Left lung (tissue), 10 donors: ENCODE measurements around the gene RTP1. TPM values are rescaled to one million over a fixed set of nuclear protein-coding genes. Genes with fewer than 3 reads are reported as not detected.
A peak's percentile ranks its signal among the peaks of the same experiment; 100 is the strongest.

Source experiments
- ATAC-seq: fragments of 200-7000 bp; cut with Tn5 transposase; one replicate; pipeline ENCODE4 v1.9.1; 2020; ENCODE audit warnings: moderate library complexity
- DNase-seq, 4 donors: peaks; one replicate each; pipeline ENCODE4 v3.0.0-alpha.2; 2013 to 2020
- H3K27ac ChIP-seq, 2 donors: fragments of 200-600 bp; sonication (generic) in 1 of 2; one replicate each; pipeline versions ENCODE4 v1.5.0 to v1.8.0; 2020 to 2021
- H3K27me3 ChIP-seq, 2 donors: fragments of 200-600 bp; sonication (generic) in 1 of 2; one replicate each; pipeline versions ENCODE4 v1.5.0 to v1.8.0; 2020 to 2021
- H3K36me3 ChIP-seq, 2 donors: fragments of 200-600 bp; sonication (generic) in 1 of 2; one replicate each; pipeline versions ENCODE4 v1.5.0 to v1.8.0; 2020 to 2021
- H3K4me1 ChIP-seq, 2 donors: fragments of 200-600 bp; one replicate each; pipeline ENCODE4 v1.8.0; 2021
- H3K4me3 ChIP-seq, 2 donors: fragments of 200-600 bp; sonication (generic) in 1 of 2; one replicate each; pipeline versions ENCODE4 v1.5.0 to v1.8.0; 2020 to 2021; ENCODE audit warnings: mild to moderate bottlenecking in 1 of 2
- H3K9me3 ChIP-seq, 2 donors: fragments of 200-600 bp; sonication (generic) in 1 of 2; one replicate each; pipeline versions ENCODE4 v1.5.0 to v1.8.0; 2020 to 2021
- CTCF ChIP-seq, 2 donors: fragments of 200-600 bp; sonication (generic) in 1 of 2; IDR thresholded peaks; one replicate each; pipeline versions ENCODE4 v1.5.0 to v1.8.0; 2021; ENCODE audit warnings: antibody characterized with exemption in 2 of 2
- intact Hi-C, 2 donors: fragments of 100-400 bp; cut with DNase I; formaldehyde crosslinking; loops; one replicate each; pipeline versions ENCODE4 v1.11.2 to v1.14.2; 2022
- polyA plus RNA-seq, 6 donors: library from polyadenylated mRNA; unstranded; fragments of 120-200 nt; gene quantifications; one replicate each; pipeline ENCODE4 v1.2.1, GENCODE V29; 2013; ENCODE audit not compliant: insufficient read length in 6 of 6
- total RNA-seq, 2 donors: library from RNA; stranded (reverse); fragmentation: NEBNext Ultra II Directional; extraction: Animal tissue kit (Norgen Biotek cat#: 25700); gene quantifications; one replicate each; pipeline ENCODE4 v1.2.1, GENCODE V29; 2021
- donor health status: DM: no; HTN: yes; CAD: no.
- donor health status: DM: no; HTN: no; CAD: no.

The RTP1 gene
- total and polyA plus RNA-seq, 8 donors, result not detected

DNA sequence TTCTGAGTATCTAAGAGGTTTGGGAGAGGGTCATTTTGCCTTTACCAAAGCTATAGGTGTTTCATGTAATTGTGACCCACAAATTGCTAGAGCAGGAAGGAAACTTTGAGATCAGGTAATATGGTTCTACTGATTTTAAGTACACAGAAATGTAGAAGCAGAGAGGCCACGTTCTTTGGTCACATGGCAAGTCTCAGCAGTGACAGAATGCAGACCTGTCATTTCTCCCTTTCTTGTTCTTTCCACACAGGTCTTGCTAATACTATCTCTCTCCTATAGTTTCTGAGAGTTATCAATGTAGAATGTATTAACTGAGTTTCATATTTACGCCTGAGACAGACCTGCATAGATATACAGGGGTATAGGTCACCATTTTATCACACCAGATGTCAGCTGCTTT lies 10.9 kb upstream of the RTP1 start:
- Histone ChIP-seq H3K4me1 (no peaks in the 10 kb centered on the region), H3K36me3 (no peaks in the 10 kb centered on the region), H3K9me3 (no peaks in the 10 kb centered on the region), H3K4me3 (no peak overlapping the region), H3K27me3 (no peaks in the 10 kb centered on the region), H3K27ac (peak overlapping the region in 1 of 2 donors; percentile 44)
- intact Hi-C loops, result no loop called here
- no peak for TF ChIP-seq CTCF (IDR thresholded peaks at IDR 0.05)
- ATAC-seq, result no peak
- DNase-seq, result no peak

GRCh38 chr3:187186801-187187421 lies 10.4 kb upstream of the RTP1 start:
- Histone ChIP-seq H3K36me3 (no peaks in the 10 kb centered on the region), H3K4me3 (no peak overlapping the region), H3K9me3 (no peaks in the 10 kb centered on the region), H3K4me1 (no peaks in the 10 kb centered on the region), H3K27ac (peak overlapping the region; percentile 15 to 64), H3K27me3 (no peaks in the 10 kb centered on the region)
- DNase-seq (peak in 1 of 4 donors; percentile 60), ATAC-seq (peak; percentile 94)
- TF ChIP-seq CTCF (IDR thresholded peaks at IDR 0.05), result no peak
- intact Hi-C loops, result no loop called here

- ATAC-seq (no peak), DNase-seq (no peak)
- intact Hi-C loops, result no loop called here
- Histone ChIP-seq H3K4me1 (no peaks in the 10 kb centered on the region), H3K36me3 (no peaks in the 10 kb centered on the region), H3K9me3 (no peaks in the 10 kb centered on the region), H3K4me3 (no peak overlapping the region), H3K27ac (no peak overlapping the region), H3K27me3 (peaks cover 0 to 2% of the 10 kb centered on the region in 2 donors)
- TF ChIP-seq CTCF (IDR thresholded peaks at IDR 0.05), result no peak
Measured at GRCh38 chr3:187188931-187189330, 8.4 kb upstream of the RTP1 start.

DNA sequence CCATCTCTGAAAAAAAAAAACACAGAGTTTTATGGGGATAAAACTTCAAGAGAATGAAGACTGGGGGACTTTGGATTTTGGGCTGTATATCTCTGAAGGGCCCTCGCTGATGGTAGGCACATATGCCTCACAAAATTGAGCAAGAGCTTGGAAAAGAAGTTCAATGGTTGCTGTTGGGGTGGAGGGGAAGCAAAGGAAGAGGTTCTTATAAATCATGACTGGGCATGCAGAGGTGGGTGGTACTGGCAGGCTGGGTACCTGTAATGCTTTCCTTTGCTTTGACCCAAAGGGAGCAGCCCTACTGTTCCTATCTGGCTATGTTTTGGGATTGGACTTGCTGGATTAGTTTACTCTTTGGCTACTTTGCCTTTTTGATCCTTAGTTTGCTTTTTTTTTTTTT lies 6.0 kb upstream of the RTP1 start:
- no peak for TF ChIP-seq CTCF (IDR thresholded peaks at IDR 0.05)
- Histone ChIP-seq H3K4me1 (no peaks in the 10 kb centered on the region), H3K36me3 (no peaks in the 10 kb centered on the region), H3K27me3 (peaks cover 0 to 4% of the 10 kb centered on the region in 2 donors), H3K9me3 (no peaks in the 10 kb centered on the region), H3K27ac (no peak overlapping the region), H3K4me3 (no peak overlapping the region)
- ATAC-seq (no peak), DNase-seq (no peak)
- intact Hi-C loops, result no loop called here

DNA sequence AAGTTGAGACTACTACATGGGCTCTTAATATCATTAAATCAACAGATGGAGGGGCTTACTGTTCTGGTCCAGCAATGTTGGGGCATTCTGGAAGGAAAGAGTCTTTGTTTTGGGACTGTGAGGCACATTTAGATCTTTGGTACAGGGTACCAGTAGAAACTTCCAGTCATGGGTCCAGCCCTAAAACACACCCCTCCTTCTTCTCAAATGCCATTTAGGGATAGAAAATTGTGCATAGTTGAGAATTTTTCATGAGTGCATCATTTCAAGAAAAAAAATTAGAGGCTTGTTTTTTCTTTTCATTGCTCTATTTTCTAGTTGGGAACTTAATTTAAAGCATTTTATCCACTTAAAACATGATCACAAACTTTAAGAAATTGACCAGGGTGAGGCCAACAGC lies 4.1 kb upstream of the RTP1 start:
- intact Hi-C loops, result no loop called here
- no peak for ATAC-seq

More for the DNA sequence above, 4.1 kb upstream of the RTP1 start:
- DNase-seq, result no peak
- Histone ChIP-seq H3K9me3 (no peaks in the 10 kb centered on the region), H3K27ac (no peak overlapping the region), H3K36me3 (no peaks in the 10 kb centered on the region), H3K4me1 (no peaks in the 10 kb centered on the region), H3K4me3 (no peak overlapping the region), H3K27me3 (peaks cover 0 to 4% of the 10 kb centered on the region in 2 donors)
- TF ChIP-seq CTCF (IDR thresholded peaks at IDR 0.05), result no peak
